Measurements from ENCODE around the gene RILP.

GRCh38 chr17:1634841-1635650 lies 14.6 kb downstream of the RILP start:
- no peak for TF ChIP-seq GATA2 (IDR thresholded peaks at IDR 0.05; ENCODE audit: low read depth, low read length)
- TF ChIP-seq GATA3 (IDR thresholded peaks at IDR 0.05; ENCODE audit: low read depth, low read length): no peak

Data from SH-SY5Y (cell line).